PC-9 (cell line): ENCODE measurements around the gene HLTF. TPM values are rescaled to one million over a fixed set of nuclear protein-coding genes. Genes with fewer than 3 reads are reported as not detected.

Source experiments
- BruUV-seq: library from RNA; stranded (reverse); fragments of 400-500 nt; replicated peaks from 2 replicates; lab custom pipeline; 2021; lab: Mats Ljungman, UMichigan
- CTCF ChIA-PET: fragments of 300-600 bp; sonication (Branson Sonifier 250); formaldehyde crosslinking; loops from one replicate; lab custom pipeline; 2022; ENCODE audit warnings: antibody characterized with exemption; lab: Charles Lee
- POLR2A ChIA-PET: fragments of 300-600 bp; sonication (Branson Sonifier 250); formaldehyde crosslinking; loops from one replicate; lab custom pipeline; 2022; ENCODE audit warnings: antibody characterized with exemption; ENCODE audit not compliant: unreplicated experiment; lab: Charles Lee
- DNase-seq, 2 experiments: peaks; one replicate each; pipeline versions ENCODE4 v3.0.0 to v3.0.0-alpha.2; 2015 to 2022; ENCODE audit warnings: mixed read lengths in 1 of 2
- H2AFZ ChIP-seq: fragments of 200-600 bp; sonication (generic); 2 replicates; pipeline ENCODE4 v1.8.1; 2017; ENCODE audit warnings: antibody characterized with exemption
- H3F3A ChIP-seq: fragments of 200-600 bp; sonication (generic); 2 replicates; pipeline ENCODE4 v1.8.1; 2017; ENCODE audit warnings: antibody characterized with exemption, mild to moderate bottlenecking, low read depth; ENCODE audit not compliant: insufficient read depth
- H3K27ac ChIP-seq: fragments of 200-600 bp; sonication (generic); 2 replicates; pipeline ENCODE4 v1.6.1; 2016; ENCODE audit warnings: mixed run types
- H3K27me3 ChIP-seq: fragments of 200-600 bp; sonication (generic); 2 replicates; pipeline ENCODE4 v1.6.1; 2016; ENCODE audit warnings: low read depth, mixed run types; ENCODE audit not compliant: insufficient read depth
- H3K36me3 ChIP-seq: fragments of 200-600 bp; sonication (generic); 2 replicates; pipeline ENCODE4 v1.6.1; 2016; ENCODE audit warnings: low read depth, mixed run types
- H3K4me1 ChIP-seq: fragments of 200-600 bp; sonication (generic); replicated peaks from 2 replicates; pipeline ENCODE4 v1.6.1; 2016; ENCODE audit warnings: mixed run types; ENCODE audit not compliant: insufficient read depth
- H3K4me2 ChIP-seq: fragments of 200-600 bp; sonication (generic); 2 replicates; pipeline ENCODE4 v1.6.1; 2017; ENCODE audit warnings: mixed run types
- H3K4me3 ChIP-seq: fragments of 200-600 bp; sonication (generic); 2 replicates; pipeline ENCODE4 v1.6.1; 2016; ENCODE audit warnings: mixed run types
- H3K79me2 ChIP-seq: fragments of 200-600 bp; sonication (generic); 2 replicates; pipeline ENCODE4 v1.6.1; 2017; ENCODE audit warnings: low read depth, mixed run types
- H3K9me2 ChIP-seq: fragments of 200-600 bp; sonication (generic); 2 replicates; pipeline ENCODE4 v1.8.1; 2017; ENCODE audit warnings: mild to moderate bottlenecking; ENCODE audit not compliant: insufficient read depth
- H3K9me3 ChIP-seq: fragments of 200-600 bp; sonication (generic); 2 replicates; pipeline ENCODE4 v1.8.1; 2016; ENCODE audit warnings: low read depth; ENCODE audit not compliant: insufficient read depth
- H4K20me1 ChIP-seq: fragments of 200-600 bp; sonication (generic); 2 replicates; pipeline ENCODE4 v1.8.1; 2017; ENCODE audit not compliant: insufficient read depth
- CTCF ChIP-seq: fragments of 200-600 bp; sonication (generic); conservative IDR thresholded peaks from 2 replicates; pipeline ENCODE4 v1.6.1; 2017; ENCODE audit warnings: mixed run types, antibody characterized with exemption, mild to moderate bottlenecking, moderate library complexity
- EZH2 ChIP-seq: fragments of 200-600 bp; sonication (generic); IDR thresholded peaks from 2 replicates; pipeline ENCODE4 v1.8.0; 2017; ENCODE audit warnings: antibody characterized with exemption, low read depth
- intact Hi-C: fragments of 100-400 bp; cut with micrococcal nuclease; formaldehyde crosslinking; loops from one replicate; pipeline ENCODE4 v1.10.0; 2022; ENCODE audit not compliant: unreplicated experiment
- total RNA-seq: library from RNA; stranded (reverse); gene quantifications from 2 replicates; pipeline ENCODE4 v1.2.3, GENCODE V29; 2021

HLTF gene
- total RNA-seq, 1 experiment from 2014 or later: 38.3 TPM

- POLR2A ChIA-PET: no interaction called here
- no peaks in the 10 kb centered on the region for H3K9me2 ChIP-seq
These were observed 59.6 kb downstream of the HLTF start for GRCh38 chr3:149026718-149027117.

GRCh38 chr3:149023951-149024350 lies 62.4 kb downstream of the HLTF start:
- CTCF ChIA-PET: no interaction called here
- intact Hi-C loops: no loop called here
- TF ChIP-seq EZH2 (no peak), CTCF (no peak)
- H3K4me1 ChIP-seq: no peaks in the 10 kb centered on the region
- no peaks in the 10 kb centered on the region for H3F3A ChIP-seq
- H3K79me2 ChIP-seq: no peaks in the 10 kb centered on the region
- DNase-seq: no peak
- H3K27me3 ChIP-seq: no peaks in the 10 kb centered on the region
- H4K20me1 ChIP-seq: no peaks in the 10 kb centered on the region
- H2AFZ ChIP-seq: no peak overlapping the region
- H3K4me3 ChIP-seq: no peak overlapping the region
- H3K36me3 ChIP-seq: no peaks in the 10 kb centered on the region
- no peak overlapping the region for H3K4me2 ChIP-seq
- POLR2A ChIA-PET: no interaction called here
- no peak overlapping the region for H3K27ac ChIP-seq
- no TSS peak for BruUV-seq
- no peaks in the 10 kb centered on the region for H3K9me3 ChIP-seq
- no peaks in the 10 kb centered on the region for H3K9me2 ChIP-seq

More at GRCh38 chr3:149026718-149027117, 59.6 kb downstream of the HLTF start:
- no peak overlapping the region for H3K4me2 ChIP-seq
- BruUV-seq: no TSS peak
- no peaks in the 10 kb centered on the region for H3F3A ChIP-seq
- no peaks in the 10 kb centered on the region for H3K27me3 ChIP-seq
- H3K36me3 ChIP-seq: 0 out of 2 replicates have a peak, but pooled peaks cover 4% of the 10 kb centered on the region
- no peak overlapping the region for H2AFZ ChIP-seq
- intact Hi-C loops: no loop called here
- H3K27ac ChIP-seq: no peak overlapping the region
- TF ChIP-seq EZH2: no peak
- TF ChIP-seq CTCF: no peak
- no peaks in the 10 kb centered on the region for H3K9me3 ChIP-seq
- no peak overlapping the region for H3K4me3 ChIP-seq
- H3K79me2 ChIP-seq: no peaks in the 10 kb centered on the region
- DNase-seq: no peak
- no peaks in the 10 kb centered on the region for H3K4me1 ChIP-seq
- CTCF ChIA-PET: no interaction called here
- no peaks in the 10 kb centered on the region for H4K20me1 ChIP-seq

- Histone ChIP-seq H3K4me1 (no peaks in the 10 kb centered on the region), H3K4me2 (no peak overlapping the region), H3K9me3 (no peaks in the 10 kb centered on the region), H3K27me3 (no peaks in the 10 kb centered on the region), H3F3A (no peaks in the 10 kb centered on the region), H3K4me3 (no peak overlapping the region), H3K9me2 (no peaks in the 10 kb centered on the region), H4K20me1 (no peaks in the 10 kb centered on the region; the same call in 1 of the 2 replicates), H3K36me3 (no peaks in the 10 kb centered on the region), H2AFZ (no peak overlapping the region), H3K27ac (no peak overlapping the region), H3K79me2 (no peaks in the 10 kb centered on the region)
- ChIA-PET CTCF (interaction anchor here (0.6 kb wide), 1 partner anchor 25 kb away, joined by 3 read pairs; no protein-coding TSS in a partner anchor), POLR2A (no interaction called here)
- DNase-seq: no peak
- no peak for TF ChIP-seq EZH2
- TF ChIP-seq CTCF: no peak
- intact Hi-C loops: no loop called here
- no TSS peak for BruUV-seq
These were observed 64.5 kb downstream of the HLTF start for GRCh38 chr3:149021830-149022229.
